ENCODE measurements around the gene TM2D1.
A peak's percentile ranks its signal among the peaks of the same experiment; 100 is the strongest.

The TM2D1 gene

DNA sequence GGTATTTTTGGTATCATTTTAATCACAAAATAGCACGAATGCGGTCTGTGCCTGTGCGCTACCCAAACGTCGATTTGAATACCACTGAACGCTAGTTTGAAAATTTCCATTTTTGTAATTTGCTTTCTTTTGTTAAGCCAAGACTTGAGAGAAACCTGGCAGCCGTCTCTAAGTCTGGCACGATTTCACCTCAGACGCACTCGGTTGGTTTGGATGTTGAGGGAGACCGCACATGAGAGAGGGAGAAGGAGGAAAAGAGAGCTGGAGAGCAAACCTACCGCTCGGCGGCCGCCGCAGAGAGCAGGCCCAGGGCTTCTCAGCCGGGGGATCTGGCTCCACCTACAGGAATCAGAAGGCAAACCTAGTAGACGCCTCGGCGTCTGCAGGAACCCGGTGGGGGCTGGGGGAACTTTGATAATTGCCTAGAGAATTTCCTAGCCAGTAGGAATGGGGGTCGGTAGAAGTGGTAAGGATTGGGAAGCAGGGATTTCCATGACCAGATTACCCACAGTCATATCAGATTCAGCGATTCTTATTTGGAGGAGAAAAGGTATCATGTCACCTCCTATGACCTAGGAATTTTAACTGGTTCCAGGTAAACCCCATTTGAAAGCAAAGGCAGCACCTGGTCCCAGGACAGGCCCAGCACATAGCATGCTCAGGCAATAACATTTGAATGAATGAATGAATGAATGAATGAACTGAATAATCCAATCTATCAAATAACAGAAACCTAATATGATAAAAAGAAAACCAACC is 83.2 kb downstream of the TM2D1 start:
- DNase-seq = peak; percentile 24

DNA sequence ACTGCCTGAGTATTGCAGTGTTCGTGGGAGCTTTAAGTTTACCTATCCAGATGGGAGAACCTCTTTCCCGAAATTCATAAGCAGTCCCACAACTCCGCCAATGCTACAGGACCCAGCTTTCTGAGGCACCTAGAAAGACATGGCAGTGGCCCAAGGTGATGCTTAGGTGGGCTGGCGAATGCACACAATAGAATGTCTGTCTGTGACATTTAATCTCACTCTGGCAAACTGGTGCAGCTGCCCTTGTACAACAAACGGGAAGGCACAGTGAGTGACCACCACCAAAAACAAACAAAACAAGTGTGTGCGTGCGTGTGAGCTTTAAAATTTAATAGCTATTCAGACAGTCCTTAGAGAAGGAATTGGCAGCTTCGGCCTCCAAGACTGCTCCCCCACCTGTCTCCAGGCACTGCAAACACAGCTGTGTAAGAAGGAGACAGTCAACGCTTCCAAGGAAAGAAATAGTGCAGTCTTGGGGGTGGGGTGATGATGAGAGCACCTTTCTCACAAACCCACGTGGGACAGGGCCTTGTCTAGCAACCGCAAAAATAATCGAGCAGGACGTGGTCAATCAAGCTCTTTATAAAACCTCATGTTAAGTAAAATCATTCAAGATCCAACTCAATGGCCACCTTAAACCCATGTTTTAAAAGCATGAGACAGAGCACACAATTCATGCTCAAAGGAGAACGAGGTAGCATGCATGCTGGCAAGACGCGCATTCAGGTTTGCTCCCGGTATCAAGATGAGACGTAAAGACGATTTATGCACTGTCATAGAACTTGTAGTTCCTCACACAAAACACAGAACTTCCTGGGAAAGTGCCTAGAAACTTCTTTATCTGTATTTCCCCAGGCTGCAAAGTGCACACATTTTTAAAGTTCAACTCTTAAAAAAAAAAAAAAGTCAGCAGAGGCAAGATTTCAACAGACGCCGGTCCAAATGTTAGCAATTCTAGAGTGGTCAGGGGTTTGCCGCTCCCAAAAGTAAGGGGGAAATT is 84.1 kb downstream of the TM2D1 start:
- no peak for DNase-seq

DNA sequence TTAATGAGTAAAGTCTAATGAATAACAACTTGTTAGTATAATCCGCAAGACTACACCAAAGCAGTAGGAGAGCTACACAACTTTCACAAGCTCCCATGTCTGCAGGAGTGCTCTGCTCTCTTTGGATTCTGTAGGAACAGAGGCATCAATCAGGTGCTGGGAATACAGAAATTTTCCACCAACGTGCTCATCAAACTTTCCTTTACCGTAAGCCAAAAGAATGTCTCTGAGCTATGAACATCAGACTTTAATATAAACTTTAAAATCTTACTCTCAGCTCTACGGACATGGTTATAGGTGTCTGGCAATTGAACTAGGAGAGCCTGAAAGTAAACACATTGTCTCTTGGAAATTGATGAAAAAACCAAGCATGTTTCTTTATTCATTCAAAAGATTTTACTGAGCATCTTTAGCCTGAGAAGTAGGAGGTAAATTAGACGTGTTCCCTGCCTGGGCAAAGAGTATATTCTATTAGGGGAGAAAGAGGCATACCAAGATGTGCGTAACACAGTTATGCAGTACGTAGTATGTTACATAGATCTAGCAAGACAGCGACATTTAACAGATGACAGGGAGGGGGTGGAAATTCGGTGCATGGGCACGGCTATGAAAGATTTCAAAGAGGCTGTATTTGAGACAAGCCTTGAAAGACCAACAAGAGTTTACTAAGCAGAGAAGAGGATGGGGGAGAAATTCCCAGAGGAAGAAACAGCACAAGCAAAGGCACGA is 85.2 kb downstream of the TM2D1 start:
- no peak for DNase-seq

DNA sequence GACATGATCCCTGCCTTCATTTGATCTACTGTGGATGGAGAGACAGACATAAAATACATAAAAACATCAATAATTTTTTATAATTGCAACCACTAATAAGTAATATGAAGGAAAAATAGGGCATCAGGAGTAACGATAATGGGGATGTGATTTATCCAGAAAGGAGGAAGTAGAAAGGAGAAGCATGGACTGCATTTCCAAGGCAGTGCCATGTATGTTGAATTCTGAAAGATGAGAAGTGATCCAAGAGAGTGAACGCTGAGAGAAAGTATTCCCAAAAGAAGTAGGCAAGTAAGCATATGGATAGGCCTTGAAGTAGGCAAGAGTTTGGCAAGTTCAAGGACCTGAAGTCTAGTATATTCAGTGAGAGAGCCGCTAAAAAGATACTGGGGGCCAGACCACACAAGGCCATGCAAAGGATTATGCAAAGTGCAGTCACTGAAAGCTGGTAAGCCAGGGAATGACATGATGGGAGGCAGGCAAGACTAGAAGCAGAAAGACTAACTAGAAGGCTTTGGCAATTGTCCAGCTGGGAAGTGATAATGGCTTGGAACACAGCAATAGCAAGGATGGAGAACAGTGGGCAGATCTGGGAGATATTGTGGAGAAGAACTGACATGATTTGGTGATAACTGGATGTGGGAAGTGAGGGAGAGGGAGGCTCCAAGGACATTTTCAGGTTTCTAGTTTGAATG is 85.9 kb downstream of the TM2D1 start:
- peak; percentile 32 for DNase-seq

DNA sequence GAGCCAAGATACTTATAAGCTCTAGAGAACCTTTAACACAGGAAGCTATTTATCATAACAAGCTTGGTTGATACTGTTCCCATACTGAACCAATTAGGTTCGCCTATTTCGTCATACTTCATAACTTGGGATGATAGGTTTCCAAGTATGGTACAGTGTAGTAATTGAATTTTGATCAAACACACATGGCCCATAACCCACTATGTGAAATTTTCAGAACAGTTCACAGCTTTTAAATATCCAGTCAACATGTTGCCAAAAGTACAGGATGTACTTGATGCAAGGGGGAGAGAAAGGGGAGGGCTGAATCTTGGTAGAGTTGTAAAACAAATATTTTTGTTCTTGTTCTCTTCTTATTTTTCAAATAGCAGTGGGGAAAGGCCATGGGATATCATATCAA is 86.6 kb downstream of the TM2D1 start:
- no peak for DNase-seq

DNA sequence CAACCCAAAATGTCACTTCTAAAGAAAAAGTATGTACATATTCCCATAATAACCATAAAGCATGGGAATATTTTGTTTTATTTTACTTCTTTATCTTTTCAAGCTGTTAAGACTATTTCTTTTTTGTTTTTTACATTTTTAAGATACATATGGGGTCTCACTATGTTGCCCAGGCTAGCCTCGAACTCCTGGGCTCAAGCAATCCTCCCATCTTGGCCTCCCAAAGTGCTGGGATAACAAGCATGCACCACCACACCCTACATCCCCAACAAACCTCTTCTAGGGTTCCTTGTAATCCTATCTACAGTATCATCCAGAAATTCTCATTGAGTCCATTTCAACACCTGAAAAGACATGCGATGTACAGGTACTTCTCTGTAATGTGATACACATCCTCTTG is 87.5 kb downstream of the TM2D1 start:
- no peak for DNase-seq

DNA sequence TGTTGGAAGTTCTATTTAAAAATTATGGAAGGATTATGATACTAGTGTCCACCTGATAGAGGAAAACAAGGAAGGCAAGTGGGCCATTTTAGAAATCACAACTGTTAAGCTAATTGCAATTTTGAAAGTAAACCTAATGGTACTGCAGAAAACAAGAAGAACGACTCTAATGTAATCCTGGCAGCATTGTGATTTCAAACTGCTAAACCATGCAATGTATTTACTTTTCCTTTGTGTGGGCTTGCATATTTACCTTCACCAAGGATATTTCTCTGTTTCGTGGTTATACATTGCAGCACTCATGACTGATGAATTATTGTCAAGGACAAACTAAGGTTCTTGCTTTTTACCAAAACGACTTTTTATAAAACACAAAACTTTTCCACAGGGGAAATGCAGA is 88.1 kb downstream of the TM2D1 start:
- no peak for DNase-seq

DNA sequence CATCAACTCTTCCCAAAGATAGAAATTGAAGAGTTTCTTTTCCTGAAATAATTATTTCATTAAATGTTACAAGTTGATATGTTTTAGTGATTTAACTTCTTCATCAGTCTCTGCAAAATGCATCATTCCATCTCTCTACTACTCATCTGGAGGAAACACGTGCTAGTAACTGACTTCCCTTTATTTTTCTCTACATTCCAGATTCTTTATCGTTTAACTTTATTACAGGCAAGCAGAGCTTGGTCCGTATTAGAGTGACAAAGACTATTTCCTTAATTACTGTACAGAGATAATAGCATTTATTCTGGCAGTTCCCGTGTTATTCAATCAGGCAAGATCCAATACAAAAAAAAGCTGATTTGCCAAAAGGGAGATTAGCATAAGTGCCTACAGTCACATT is 88.6 kb downstream of the TM2D1 start:
- no peak for DNase-seq

DNA sequence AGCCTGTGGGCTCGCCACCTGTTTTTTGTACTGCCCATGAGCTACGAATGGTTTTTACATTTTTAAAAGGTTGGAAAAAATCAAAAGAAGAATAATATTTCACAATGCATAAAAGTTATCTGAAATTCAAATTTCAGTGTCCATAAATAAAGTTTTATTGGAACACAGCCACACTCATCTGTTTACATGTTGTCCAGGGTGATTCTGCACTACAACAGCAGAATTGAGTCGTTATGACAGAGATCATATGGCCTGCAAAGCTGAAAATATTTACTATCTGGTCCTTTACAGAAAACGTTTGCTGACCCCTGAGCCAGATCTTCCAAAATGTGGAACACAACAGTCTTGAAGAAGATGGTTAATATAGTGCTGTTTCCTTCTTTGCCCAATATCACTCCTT is 89.4 kb downstream of the TM2D1 start:
- DNase-seq = no peak

DNA sequence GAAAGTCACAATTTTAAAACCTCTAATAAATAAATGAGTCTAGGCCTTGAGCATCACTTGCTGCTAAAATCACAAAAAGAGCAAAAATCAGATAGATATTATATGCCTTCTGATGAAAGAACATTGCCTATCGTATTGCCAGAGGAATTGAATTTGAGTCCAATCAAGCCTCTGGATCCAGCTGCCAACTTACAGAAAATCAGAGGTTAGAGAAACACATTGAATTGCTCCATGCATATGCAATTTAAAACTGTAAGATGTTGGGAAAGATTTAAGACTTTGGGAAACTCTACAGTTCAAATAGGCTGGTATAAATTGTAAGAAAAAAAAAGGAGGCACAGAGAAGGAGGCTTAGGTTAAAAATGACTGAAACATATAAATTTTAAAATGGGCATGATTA is 93.5 kb downstream of the TM2D1 start:
- no peak for DNase-seq
